ENCODE measurements around the gene ZNF534.

The ZNF534 gene

DNA sequence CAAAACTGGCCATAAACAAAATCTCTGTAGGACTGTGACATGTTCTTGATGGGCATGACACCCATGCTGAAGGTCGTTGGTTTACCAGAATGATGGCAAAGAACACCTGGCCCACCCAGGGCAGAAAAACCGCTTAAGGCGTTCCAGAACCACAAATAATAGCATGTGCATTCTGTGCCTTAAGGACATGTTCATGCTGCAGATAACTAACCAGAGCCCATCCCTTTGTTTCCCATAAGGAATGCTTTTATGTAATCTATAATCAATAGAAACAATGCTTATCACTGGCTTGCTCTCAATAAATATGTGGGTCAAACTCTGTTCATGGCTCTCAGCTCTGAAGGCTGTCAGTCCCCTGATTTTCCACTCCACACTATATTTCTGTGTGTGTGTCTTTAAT is 13.2 kb downstream of the ZNF534 start:
- ChIA-PET CTCF (no interaction called here), POLR2A (no interaction called here)
- DNase-seq (ENCODE audit: low read depth, low spot score): no peak
- TF ChIP-seq, protein P1, sequence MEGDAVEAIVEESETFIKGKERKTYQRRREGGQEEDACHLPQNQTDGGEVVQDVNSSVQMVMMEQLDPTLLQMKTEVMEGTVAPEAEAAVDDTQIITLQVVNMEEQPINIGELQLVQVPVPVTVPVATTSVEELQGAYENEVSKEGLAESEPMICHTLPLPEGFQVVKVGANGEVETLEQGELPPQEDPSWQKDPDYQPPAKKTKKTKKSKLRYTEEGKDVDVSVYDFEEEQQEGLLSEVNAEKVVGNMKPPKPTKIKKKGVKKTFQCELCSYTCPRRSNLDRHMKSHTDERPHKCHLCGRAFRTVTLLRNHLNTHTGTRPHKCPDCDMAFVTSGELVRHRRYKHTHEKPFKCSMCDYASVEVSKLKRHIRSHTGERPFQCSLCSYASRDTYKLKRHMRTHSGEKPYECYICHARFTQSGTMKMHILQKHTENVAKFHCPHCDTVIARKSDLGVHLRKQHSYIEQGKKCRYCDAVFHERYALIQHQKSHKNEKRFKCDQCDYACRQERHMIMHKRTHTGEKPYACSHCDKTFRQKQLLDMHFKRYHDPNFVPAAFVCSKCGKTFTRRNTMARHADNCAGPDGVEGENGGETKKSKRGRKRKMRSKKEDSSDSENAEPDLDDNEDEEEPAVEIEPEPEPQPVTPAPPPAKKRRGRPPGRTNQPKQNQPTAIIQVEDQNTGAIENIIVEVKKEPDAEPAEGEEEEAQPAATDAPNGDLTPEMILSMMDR (IDR thresholded peaks at IDR 0.05; ENCODE audit: insufficient read depth, low read length, missing control alignments): no peak
- H3K4me3 ChIP-seq (ENCODE audit: low read depth, low read length): no peak overlapping the region

DNA sequence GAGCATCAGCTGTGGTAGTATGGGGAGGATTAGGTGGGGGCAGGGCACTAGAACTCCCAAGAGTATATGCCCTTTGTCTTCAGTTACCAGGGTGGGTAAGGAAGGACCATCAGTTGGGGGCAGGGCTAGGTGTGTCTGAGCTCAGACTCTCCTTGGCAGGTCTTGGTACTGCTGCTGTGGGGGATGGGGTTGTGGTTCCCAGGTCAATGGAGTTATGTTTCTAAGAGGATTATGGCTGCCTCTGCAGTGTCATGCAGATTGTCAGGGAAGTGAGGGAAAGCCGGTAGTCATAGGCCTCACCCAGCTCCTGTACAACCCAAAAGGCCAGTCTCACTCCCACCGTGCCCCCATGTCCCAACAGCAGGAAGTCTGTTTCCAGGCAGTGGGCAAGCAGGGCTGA is 15.6 kb downstream of the ZNF534 start:
- POLR2A ChIA-PET: no interaction called here
- TF ChIP-seq, protein P1 (IDR thresholded peaks at IDR 0.05; ENCODE audit: insufficient read depth, low read length, missing control alignments): no peak
- H3K4me3 ChIP-seq (ENCODE audit: low read depth, low read length): no peak overlapping the region
- DNase-seq (ENCODE audit: low read depth, low spot score): no peak
- CTCF ChIA-PET: no interaction called here

DNA sequence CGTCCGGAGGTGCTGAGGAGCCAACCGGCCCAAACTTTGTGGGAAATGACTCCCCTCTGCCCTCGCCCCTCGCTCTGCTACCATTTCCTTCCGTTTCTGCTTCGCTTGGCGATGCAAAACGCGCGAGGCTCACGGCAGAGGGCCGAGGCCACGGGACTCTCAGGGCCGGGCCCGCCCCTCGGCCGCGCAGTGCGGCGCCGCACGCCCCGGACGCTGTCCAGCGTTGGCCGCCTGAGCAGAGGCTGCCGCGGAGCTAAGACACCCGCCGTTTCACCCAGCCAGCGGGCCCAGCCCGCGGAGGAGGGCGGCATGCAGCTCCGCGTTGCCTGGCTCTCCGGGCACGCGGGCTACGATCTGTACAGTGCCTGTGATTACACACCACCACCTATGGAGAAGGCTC is 22.3 kb downstream of the ZNF534 start:
- DNase-seq (ENCODE audit: low read depth, low spot score): no peak
- ChIA-PET CTCF (no interaction called here), POLR2A (no interaction called here)
- no peak overlapping the region for H3K4me3 ChIP-seq (ENCODE audit: low read depth, low read length)
- TF ChIP-seq, protein P1 (IDR thresholded peaks at IDR 0.05; ENCODE audit: insufficient read depth, low read length, missing control alignments): no peak

DNA sequence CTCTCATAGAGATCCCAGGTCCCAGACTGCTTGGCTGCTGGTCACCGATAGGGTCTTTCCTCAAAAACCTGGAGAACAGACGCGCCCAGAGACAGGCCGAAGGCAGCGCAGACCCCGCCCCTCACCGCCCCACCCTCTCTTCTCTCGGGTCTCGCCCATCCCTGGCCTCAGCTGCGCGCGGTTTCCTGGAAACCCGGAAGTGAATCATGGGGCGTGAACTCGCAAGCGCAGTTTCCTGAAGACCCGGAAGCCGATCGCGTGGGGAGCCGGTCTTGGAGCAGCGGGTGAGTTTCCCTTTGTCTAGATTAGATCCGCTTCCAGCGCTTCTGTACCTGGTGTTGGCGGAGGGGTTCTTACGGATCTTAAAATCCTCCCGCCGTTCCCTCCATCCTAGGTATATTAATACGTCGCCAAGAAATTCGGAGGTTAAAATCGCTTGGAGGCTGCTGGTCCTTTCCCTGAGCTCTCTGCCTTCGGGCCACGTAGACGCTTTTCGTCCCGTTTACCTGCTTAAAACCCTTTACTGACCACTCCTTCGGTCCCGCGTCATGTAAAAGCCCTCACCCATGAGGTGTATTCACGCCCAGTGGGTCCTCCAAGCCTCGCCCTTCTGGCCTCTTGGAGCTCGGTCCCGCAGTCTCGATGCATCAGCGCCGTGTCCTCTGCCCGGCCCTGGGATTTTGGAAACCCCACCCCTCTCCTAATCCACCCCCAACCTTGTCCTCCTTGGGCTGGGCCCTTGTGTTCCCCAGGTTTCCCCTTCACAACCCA is 24.6 kb downstream of the ZNF534 start, which contains the start of gene ZNF578:
Gene ZNF578, plus strand, starts transcription at position 230 of the 771 bp plus-strand sequence. CDS start 48,293 bp downstream, outside the sequence.
- TF ChIP-seq, protein P1 (IDR thresholded peaks at IDR 0.05; ENCODE audit: insufficient read depth, low read length, missing control alignments): no peak
- ChIA-PET CTCF (no interaction called here), POLR2A (interaction anchor here (0.6 kb wide), 2 partner anchors 603 to 608 kb away, joined by 3 read pairs; no protein-coding TSS in a partner anchor)
- peak; percentile 12 for DNase-seq (ENCODE audit: low read depth, low spot score)
- H3K4me3 ChIP-seq (ENCODE audit: low read depth, low read length): peak within 1 kb of the TSS; percentile 82

DNA sequence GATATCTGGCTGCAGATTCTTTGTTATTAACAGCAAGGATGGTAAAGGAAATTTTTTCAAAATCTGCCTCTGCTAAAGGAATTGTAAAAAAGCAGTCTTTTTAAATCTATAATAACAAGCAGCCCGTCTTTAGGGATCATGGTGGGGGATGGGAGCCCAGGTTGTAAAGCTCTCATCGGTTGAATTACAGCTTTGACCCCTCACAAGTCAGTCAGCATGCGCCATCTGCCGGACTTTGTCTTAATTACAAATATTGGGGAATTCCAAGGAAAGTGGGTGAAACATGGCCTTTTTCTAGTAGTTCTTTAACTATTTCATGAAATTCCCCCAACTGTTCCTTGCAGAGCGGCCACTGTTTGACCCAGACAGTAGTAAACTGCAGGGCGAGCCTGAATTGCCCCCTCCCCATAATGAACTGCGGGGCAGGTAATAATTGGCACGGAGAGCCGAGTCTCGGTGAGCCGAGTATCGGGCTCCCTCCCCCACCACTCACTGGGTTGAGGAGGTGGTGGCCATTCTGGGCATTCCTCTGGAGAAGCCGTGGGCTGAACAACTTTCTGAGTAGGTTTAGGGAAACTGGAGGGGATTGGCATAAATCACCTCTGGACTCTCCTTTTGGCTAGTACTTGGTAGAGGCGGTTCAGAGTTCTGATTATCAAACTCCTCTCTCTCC is 36.0 kb downstream of the ZNF534 start:
- CTCF ChIA-PET: no interaction called here
- TF ChIP-seq, protein P1 (IDR thresholded peaks at IDR 0.05; ENCODE audit: insufficient read depth, low read length, missing control alignments): no peak
- H3K4me3 ChIP-seq (ENCODE audit: low read depth, low read length): no peak overlapping the region
- POLR2A ChIA-PET: interaction anchor here (0.6 kb wide), 1 partner anchor 1734 kb away, joined by 3 read pairs; no protein-coding TSS in a partner anchor
- DNase-seq (ENCODE audit: low read depth, low spot score): no peak

DNA sequence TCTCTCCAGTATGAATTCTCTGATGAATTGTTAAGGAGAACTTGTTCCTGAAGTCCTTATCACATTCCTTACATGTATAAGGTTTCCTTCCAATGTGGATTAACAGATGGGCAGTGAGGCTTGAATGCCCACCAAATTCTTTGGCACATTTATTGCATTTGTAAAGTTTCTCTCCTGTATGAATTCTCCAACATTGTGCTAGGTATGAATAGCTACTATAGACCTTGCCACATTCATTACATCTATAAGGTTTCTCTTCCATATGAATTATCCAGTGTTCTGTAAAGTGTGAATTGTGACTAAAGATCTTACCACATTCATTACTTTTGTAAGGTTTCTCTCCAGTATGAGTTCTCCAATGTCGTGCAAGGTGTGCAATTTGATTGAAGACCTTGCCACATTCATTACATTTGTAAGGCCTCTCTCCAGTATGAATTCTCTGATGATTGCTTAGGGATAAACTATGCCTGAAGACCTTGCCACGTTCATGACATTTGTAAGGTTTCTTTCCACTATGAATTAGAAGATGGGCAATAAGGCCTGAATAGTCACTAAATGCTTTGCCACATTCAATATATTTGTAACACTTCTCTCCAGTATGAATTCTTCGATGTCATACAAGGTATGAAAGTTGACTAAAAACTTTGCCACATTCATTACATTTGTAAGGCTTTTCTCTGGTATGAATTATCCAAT is 44.9 kb downstream of the ZNF534 start:
- ChIA-PET POLR2A (no interaction called here), CTCF (no interaction called here)
- no peak for DNase-seq (ENCODE audit: low read depth, low spot score)
- no peak overlapping the region for H3K4me3 ChIP-seq (ENCODE audit: low read depth, low read length)
- TF ChIP-seq, protein P1 (IDR thresholded peaks at IDR 0.05; ENCODE audit: insufficient read depth, low read length, missing control alignments): no peak

Data from AG04449 (cell line).